Stimulated activated CD8-positive, alpha-beta memory T cell treated with anti-CD3 and anti-CD28 coated beads, Interleukin-12 subunit alpha, Interleukin-12 subunit beta, amount 100 ng/mL, for 1 hour (primary cell): ENCODE measurements around the gene BRD2.

Experiments used
- DNase-seq: peaks from one replicate; pipeline ENCODE4 v3.0.0-alpha.2; 2020; ENCODE audit warnings: low read depth

The BRD2 gene

GRCh38 chr6:33029328-33030184 lies 61.2 kb downstream of the BRD2 start:
- DNase-seq, result no peak

GRCh38 chr6:33030245-33030644 lies 61.9 kb downstream of the BRD2 start:
- no peak for DNase-seq
